ENCODE results near the gene DPP4.

Gene DPP4

GRCh38 chr2:162072181-162072702 lies 1.8 kb downstream of the DPP4 start:
- Histone ChIP-seq H3K9ac (ENCODE audit: low read length) (peak overlapping the region; percentile 81), H4K20me1 (ENCODE audit: insufficient read depth, low read length) (no peaks in the 10 kb centered on the region), H3K27ac (ENCODE audit: low read length) (peak overlapping the region; percentile 19; the same call in 1 of the 2 replicates), H3K9me3 (ENCODE audit: insufficient read depth, low read length) (no peaks in the 10 kb centered on the region), H3K79me2 (ENCODE audit: low read length) (no peaks in the 10 kb centered on the region; the same call in 1 of the 2 replicates), H3K36me3 (replicated peaks; ENCODE audit: low read depth, low read length) (peaks cover 20% of the 10 kb centered on the region), H3K4me2 (ENCODE audit: low read length) (peak overlapping the region; percentile 86), H3K4me1 (ENCODE audit: low read length) (peaks cover 26% of the 10 kb centered on the region), H3K4me3 (ENCODE audit: low read length) (peak overlapping the region; percentile 95), H2AFZ (ENCODE audit: low read depth, low read length) (no peak overlapping the region), H3K27me3 (ENCODE audit: low read depth, low read length) (no peaks in the 10 kb centered on the region)
- no peak for TF ChIP-seq CTCF (IDR thresholded peaks at IDR 0.05; ENCODE audit: low read depth, low read length)

- Histone ChIP-seq H3K27ac (ENCODE audit: low read length) (no peak overlapping the region), H2AFZ (ENCODE audit: low read depth, low read length) (no peak overlapping the region), H3K4me1 (ENCODE audit: low read length) (peaks cover 26% of the 10 kb centered on the region), H3K27me3 (ENCODE audit: low read depth, low read length) (no peaks in the 10 kb centered on the region), H3K4me2 (ENCODE audit: low read length) (no peak overlapping the region), H3K9ac (ENCODE audit: low read length) (no peak overlapping the region), H3K4me3 (ENCODE audit: low read length) (no peak overlapping the region), H4K20me1 (ENCODE audit: insufficient read depth, low read length) (no peaks in the 10 kb centered on the region), H3K9me3 (ENCODE audit: insufficient read depth, low read length) (no peaks in the 10 kb centered on the region), H3K79me2 (ENCODE audit: low read length) (no peaks in the 10 kb centered on the region; the same call in 1 of the 2 replicates), H3K36me3 (replicated peaks; ENCODE audit: low read depth, low read length) (peaks cover 20% of the 10 kb centered on the region)
- TF ChIP-seq CTCF (IDR thresholded peaks at IDR 0.05; ENCODE audit: low read depth, low read length), result no peak
- no peak for TF ChIP-seq EZH2phosphoT487 (IDR thresholded peaks at IDR 0.05; ENCODE audit: low read depth)
These were observed 3.0 kb downstream of the DPP4 start for GRCh38 chr2:162071001-162071400.

DNA sequence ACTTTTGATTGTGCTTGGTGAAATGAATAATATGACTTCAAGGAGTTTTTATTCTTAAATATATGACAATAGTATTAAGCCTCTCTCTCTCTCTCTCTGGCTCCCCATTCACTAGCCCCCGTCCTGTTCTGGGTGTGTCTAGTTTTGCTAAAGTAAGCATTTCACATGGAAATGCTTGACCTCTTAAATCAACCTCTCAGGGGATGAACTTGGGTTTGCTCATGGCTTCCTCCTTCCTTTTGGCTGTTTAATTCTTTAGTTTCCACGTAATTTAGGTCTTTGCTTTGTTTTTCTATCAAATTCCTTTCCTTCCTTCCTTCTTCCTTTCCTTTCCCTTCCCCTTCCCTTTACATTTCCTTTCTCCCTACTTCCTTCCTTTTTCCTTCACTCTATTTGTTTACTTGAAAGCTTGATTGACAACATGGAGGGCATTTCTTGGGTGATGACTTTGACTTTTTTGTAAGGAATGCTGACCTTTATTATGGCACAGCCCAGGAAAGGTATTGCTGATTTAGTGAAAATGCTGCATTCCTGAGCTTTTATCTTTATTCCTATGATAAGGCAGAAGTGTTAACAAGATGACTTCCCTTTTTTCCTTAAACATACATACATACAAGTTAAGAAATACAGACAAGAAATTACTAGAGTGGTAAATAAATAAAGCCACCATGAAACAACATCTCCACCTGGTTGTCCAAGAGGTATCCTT lies 3.6 kb downstream of the DPP4 start:
- H3K27ac ChIP-seq (ENCODE audit: low read length), result no peak overlapping the region
- H3K9ac ChIP-seq (ENCODE audit: low read length), result no peak overlapping the region
- no peak overlapping the region for H2AFZ ChIP-seq (ENCODE audit: low read depth, low read length)
- H3K36me3 ChIP-seq (replicated peaks; ENCODE audit: low read depth, low read length), result peaks cover 20% of the 10 kb centered on the region
- H3K27me3 ChIP-seq (ENCODE audit: low read depth, low read length), result no peaks in the 10 kb centered on the region
- TF ChIP-seq EZH2phosphoT487 (IDR thresholded peaks at IDR 0.05; ENCODE audit: low read depth) (no peak), CTCF (IDR thresholded peaks at IDR 0.05; ENCODE audit: low read depth, low read length) (no peak)
- H3K4me3 ChIP-seq (ENCODE audit: low read length), result no peak overlapping the region
- no peak overlapping the region for H3K4me2 ChIP-seq (ENCODE audit: low read length)
- no peaks in the 10 kb centered on the region for H4K20me1 ChIP-seq (ENCODE audit: insufficient read depth, low read length)
- H3K79me2 ChIP-seq (ENCODE audit: low read length), result no peaks in the 10 kb centered on the region; the same call in 1 of the 2 replicates
- peaks cover 25% of the 10 kb centered on the region for H3K4me1 ChIP-seq (ENCODE audit: low read length)
- no peaks in the 10 kb centered on the region for H3K9me3 ChIP-seq (ENCODE audit: insufficient read depth, low read length)

DNA sequence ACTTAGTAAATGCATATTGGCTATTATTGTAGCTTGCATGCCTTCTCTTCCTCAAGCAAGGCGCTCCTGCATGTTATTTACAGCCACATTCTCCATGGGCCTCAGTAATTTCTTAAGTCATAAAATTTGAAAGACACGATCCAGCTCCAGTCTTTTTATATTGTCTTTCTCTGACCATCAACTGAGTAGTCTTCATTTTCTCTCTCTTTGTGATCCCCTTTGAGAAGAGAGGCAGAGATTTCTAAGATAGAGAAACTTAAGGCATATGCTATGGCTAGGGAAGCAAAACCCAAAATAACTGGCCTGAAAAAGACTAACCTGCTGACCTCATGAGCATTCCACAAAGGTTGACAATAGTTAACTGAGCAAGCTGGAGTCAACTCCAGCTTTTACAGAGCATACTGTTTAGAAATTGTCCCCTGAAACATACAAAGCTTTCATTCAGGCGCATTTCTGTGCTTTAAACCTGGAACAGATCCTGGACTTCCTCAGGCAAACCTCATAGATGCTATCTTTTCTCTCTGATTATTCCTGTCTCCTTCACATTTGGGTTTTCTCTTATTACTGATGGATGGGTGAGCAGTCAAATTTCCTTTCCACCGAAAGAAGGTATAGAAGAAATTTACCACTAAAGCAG lies 4.6 kb downstream of the DPP4 start:
- Histone ChIP-seq H3K36me3 (replicated peaks; ENCODE audit: low read depth, low read length) (peaks cover 20% of the 10 kb centered on the region), H4K20me1 (ENCODE audit: insufficient read depth, low read length) (no peaks in the 10 kb centered on the region), H3K9me3 (ENCODE audit: insufficient read depth, low read length) (no peaks in the 10 kb centered on the region), H3K9ac (ENCODE audit: low read length) (no peak overlapping the region), H3K4me3 (ENCODE audit: low read length) (no peak overlapping the region), H3K27ac (ENCODE audit: low read length) (no peak overlapping the region), H3K4me1 (ENCODE audit: low read length) (peaks cover 17% of the 10 kb centered on the region), H3K79me2 (ENCODE audit: low read length) (no peaks in the 10 kb centered on the region; the same call in 1 of the 2 replicates), H3K4me2 (ENCODE audit: low read length) (no peak overlapping the region), H2AFZ (ENCODE audit: low read depth, low read length) (no peak overlapping the region), H3K27me3 (ENCODE audit: low read depth, low read length) (no peaks in the 10 kb centered on the region)
- TF ChIP-seq CTCF (IDR thresholded peaks at IDR 0.05; ENCODE audit: low read depth, low read length) (no peak), EZH2phosphoT487 (IDR thresholded peaks at IDR 0.05; ENCODE audit: low read depth) (no peak)
